Hepatic stellate cell (primary cell): ENCODE measurements around the gene CTCFL.
"Not testable (repeated sequence)": the region's sequence is repeated elsewhere in the genome, so short reads cannot be mapped to it uniquely, and the experiment has no call there.

Experiments used
- DNase-seq: peaks from one replicate; pipeline ENCODE4 v3.0.0; 2011; ENCODE audit warnings: low spot score

The CTCFL gene

GRCh38 chr20:57536120-57536708 is 11.3 kb upstream of the CTCFL start:
- DNase-seq, result no peak

DNA sequence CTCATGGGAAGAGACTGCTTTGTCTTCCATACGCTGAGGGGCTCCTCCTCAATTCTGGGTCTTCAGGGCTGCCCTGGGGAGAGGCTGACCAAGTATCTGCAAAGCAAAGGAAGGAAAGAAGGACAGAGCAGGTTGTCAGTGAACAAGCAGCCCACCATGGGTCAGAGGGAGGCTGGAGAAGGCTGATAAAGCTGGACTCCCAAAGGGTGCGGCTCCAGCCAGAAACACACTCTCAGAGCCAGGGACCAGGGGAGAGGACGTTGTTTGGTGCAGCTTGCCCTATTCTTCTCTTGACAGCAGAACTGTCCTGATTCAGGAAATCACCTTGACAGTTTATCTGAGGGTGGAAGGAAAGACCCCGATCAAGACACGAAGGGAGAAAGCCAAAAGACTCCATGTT is 10.4 kb upstream of the CTCFL start:
- no peak for DNase-seq

GRCh38 chr20:57532104-57532503 is 7.2 kb upstream of the CTCFL start:
- no peak for DNase-seq

DNA sequence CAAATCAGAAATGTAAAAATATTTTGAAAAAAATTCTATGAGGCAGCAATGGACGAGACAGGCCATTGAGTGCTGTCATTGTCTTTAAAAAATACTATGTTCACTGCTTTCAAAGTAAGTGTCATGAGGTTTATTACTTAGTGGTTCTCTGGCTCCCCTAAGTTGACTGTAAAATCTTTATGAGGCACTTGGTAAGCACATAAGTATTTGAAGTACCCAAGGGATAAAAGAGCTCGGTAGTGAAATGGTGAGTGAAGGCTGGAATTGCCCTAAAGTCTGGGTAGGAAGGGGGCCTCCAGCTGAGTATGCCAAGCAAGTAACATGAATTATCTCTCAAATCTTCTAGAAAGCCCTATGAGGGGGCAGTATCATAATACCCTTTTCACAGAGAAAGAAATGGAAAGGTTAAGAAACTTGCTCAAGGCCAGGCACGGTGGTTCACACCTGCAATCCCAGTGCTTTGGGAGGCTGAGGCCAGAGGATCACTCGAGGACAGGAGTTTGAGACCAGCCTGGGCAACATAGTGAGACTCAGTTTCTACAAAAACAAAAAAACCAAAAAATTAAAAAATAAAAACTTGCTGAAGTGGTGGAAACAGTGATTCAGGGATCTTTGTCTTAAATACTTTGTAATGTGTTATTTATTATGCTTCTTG is 5.5 kb upstream of the CTCFL start:
- no peak for DNase-seq

DNA sequence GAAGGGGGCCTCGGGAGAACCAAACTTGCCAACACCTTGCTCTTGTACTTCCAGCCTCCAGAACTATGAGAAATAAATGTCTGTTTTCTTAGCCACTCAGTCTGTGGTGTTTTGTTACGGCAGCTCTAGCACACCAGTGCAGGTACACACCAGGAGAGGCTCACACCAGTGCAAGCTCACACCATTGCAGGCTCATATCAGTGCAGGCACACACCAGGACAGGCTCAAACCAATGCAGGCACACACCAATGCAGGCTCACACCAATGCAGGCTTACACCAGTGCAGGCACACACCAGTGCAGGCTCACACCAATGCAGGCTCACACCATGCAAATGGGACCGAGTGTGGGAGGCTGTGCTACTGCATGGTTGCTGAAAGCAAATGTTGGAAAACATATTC is 4.9 kb upstream of the CTCFL start:
- no peak for DNase-seq

GRCh38 chr20:57529160-57529585 is 4.2 kb upstream of the CTCFL start:
- DNase-seq, result no peak

DNA sequence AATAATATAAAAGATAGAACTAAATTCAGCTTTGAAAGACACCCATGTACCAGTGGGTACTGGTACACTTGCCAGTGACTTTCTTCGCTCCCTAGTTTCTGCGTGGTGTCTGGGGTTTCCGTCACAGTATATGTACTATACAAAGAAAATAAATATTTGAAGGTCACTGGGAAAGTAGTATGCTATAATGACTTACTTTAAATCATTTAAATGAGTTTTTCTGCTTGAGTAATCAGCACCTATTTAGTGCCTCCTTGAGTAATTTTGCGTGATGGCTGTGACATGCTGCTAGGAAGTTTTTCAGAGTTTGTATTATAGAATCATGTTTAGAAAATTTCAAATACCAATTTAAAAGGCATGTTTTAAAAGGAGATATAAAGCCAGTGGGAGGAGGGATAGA is 3.2 kb upstream of the CTCFL start:
- no peak for DNase-seq

- no peak for DNase-seq
These were observed 2.8 kb upstream of the CTCFL start for GRCh38 chr20:57527728-57528127.

- DNase-seq, result no peak
These were observed 2.0 kb upstream of the CTCFL start for GRCh38 chr20:57526885-57527460.

DNA sequence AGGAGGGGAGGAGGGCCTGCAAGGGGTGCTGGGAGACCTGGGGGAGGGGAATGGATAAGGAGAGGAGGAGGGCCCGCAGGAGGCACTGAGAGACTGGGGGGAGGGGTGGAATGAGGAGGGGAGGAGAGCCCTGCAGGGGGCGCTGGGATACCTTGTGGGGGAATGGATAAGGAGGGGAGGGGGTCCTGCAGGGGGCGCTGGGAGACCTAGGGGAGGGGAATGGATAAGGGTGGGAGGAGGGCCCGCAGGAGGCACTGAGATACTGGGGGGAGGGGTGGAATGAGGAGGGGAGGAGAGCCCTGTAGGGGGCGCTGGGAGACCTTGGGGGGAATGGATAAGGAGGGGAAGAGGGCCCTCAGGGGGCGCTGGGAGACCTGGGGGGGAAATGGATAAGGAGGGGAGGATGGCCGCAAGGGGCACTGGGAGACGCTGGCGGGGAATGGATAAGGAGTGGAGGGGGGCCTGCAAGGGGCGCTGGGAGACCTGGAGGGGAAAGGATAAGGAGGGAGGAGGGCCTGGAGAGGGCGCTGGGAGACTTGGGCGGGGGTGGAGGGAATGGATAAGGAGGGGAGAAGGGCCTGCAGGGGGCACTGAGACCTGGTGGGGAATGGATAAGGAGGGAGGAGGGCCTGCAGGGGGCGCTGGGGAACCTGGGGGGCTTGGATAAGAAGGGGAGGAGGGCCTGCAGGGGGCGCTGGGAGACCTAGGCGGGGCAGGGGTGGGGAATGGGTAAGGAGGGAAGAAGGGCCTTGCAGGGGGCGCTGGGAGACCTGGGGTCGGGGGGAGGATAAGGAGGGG is 1.3 kb upstream of the CTCFL start:
- no peak for DNase-seq

DNA sequence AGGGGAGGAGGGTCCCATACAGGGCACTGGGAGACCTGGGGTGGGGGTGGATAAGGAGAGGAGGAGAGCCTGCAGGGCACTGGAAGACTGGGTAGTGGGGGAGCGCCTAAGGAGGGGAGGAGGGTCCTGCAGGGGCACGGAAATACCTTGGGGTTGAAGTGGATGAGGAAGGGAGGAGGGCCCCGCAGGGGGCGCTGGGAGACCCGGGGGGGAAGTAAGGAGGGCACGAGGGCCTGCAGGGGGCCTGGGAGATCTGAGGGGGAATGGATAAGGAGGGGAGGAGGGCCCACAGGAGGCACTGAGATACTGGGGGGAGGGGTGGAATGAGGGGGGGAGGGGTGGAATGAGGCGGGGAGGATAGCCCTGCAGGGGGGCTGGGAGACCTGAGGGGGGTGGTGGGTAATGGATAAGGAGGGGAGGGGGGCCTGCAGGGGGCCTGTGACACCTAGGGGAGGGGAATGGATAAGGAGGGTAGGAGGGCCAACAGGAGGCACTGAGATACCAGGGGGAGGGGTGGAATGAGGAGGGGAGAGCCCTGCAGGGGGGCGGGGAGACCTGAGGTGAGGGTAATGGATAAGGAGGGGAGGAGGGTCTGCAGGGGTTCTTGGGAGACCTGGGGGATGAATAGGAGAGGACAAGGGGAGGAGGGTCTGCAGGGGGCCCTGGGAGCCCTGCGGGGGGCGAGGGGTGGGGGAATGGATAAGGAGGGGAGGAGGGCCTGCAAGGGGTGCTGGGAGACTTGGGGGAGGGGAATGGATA is 567 bp upstream of the CTCFL start:
- DNase-seq, result no peak

DNA sequence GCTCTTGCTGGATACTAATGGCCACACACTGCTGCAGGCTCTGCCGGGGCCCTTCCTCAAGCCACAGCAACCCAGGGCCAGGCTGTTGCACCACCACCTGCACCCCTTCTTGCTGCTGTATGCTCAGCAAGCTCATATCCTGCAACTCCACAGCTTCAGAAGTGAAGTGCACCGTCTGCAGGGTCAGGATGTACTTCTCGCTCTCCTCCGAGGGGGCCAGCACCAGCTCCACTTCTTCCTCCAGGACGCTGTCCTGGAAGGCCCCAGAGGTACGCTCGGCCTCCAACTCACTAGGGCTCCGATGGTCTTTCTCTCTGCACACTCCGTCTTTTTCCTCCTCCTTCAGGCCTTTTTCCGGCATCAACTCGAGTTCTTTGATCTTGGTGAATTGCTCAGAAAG is 1.2 kb downstream of the CTCFL start:
- no peak for DNase-seq

DNA sequence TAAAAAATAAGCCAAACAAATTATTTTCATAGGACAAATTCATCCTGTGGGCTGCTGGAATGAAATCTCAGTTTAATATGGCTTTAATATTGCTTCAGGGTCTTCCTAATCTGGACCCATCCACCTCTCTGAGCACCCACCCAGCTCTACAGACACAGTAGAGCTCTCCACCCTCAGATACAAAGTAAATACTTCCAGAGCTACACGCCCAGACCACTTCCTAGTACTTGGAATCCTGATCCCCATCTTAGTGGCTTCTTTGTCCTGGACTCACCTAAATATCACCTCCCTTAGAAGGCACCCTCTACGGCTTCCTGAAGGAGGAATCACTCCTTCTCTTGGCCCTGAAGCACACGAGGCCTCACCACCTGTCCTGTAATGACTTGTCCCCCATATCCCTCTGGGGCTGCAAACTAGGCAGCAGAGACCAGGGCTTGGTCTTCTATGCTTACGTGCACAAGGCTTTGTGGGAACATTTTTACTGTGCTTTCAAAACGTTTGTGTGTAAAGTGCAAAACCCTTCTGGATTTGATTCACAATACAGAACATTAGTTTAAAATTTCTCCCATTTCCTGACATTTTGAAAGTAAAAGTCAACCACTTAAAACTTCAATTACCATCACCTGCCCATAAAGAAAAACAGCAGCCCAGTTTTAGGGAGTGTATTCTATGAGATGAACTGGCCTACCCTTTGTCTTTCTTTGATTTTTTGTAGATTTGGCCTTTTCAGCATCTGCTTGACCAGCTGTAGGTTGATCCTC is 2.4 kb downstream of the CTCFL start:
- no peak for DNase-seq

DNA sequence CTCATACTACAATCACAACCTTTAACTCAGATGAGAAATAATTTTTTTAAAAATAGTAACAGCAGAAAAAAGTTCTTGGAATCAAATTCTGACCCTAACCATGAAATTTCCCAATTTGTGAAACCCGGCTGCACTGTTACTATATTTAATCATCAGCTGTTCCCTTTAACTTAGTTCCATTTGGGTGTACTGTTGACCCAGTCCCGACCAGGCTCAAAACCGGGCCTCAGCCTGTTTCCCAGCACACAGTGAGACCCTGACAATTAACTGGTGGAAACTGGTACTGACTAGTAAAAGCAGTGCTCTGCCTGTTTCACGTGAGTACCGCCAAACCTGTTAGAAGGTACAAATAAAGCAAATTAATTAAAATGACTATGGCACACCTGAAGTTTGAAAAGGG is 7.0 kb downstream of the CTCFL start:
- no peak for DNase-seq

- DNase-seq, result peak; percentile 69
These were observed 10.6 kb downstream of the CTCFL start for GRCh38 chr20:57514273-57514751.

GRCh38 chr20:57513199-57513598 is 11.7 kb downstream of the CTCFL start:
- no peak for DNase-seq

GRCh38 chr20:57512432-57512831 is 12.5 kb downstream of the CTCFL start:
- DNase-seq, result no peak

DNA sequence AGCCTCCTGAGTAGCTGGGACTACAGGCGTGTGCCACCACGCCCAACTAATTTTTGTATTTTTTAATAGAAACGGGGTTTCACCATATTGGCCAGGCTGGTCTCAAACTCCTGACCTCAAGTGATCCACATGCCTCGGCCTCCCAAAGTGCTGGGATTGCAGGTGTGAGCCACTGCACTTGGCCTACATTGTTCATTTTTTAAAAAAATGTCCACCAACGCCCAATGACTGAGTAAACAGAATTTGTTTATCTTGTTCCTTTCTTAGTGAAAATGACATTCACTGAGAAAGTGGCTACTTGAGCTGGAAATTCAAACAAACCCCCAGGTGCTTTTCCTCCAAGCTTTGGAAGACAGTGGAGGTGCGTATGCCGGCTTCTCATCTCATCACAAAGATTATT is 13.2 kb downstream of the CTCFL start:
- not testable (repeated sequence) for DNase-seq

GRCh38 chr20:57509665-57510237 is 15.2 kb downstream of the CTCFL start:
- DNase-seq, result peak; percentile 44

- no peak for DNase-seq
These were observed 16.1 kb downstream of the CTCFL start for GRCh38 chr20:57508831-57509230.

GRCh38 chr20:57508381-57508780 is 16.6 kb downstream of the CTCFL start:
- DNase-seq, result no peak
